ENCODE results near the gene LILRB3. TPM values are rescaled to one million over a fixed set of nuclear protein-coding genes. Genes with fewer than 3 reads are reported as not detected.

LILRB3 gene
- total and polyA plus RNA-seq, 2 experiments from 2014 or later: 1.7 TPM; not detected in 1

GRCh38 chr19:54179262-54179852 is 43.5 kb downstream of the LILRB3 start:
- H3K27ac ChIP-seq: no peak overlapping the region
- H3K4me2 ChIP-seq: no peak overlapping the region
- TF ChIP-seq CTCF (IDR thresholded peaks at IDR 0.05; ENCODE audit: poor library complexity) (no peak), EZH2 (IDR thresholded peaks at IDR 0.05; ENCODE audit: borderline replicate concordance) (no peak), EZH2phosphoT487 (IDR thresholded peaks at IDR 0.05; ENCODE audit: low read depth, severe bottlenecking, unreplicated experiment) (no peak)
- H3K4me3 ChIP-seq: no peak overlapping the region
- no peak for DNase-seq (ENCODE audit: low spot score)
- no peaks in the 10 kb centered on the region for H3K27me3 ChIP-seq
- H3K9me3 ChIP-seq (ENCODE audit: low read depth): no peaks in the 10 kb centered on the region
- H3K36me3 ChIP-seq (replicated peaks; ENCODE audit: insufficient read depth, low read depth): no peaks in the 10 kb centered on the region
- no peaks in the 10 kb centered on the region for H3K4me1 ChIP-seq (ENCODE audit: insufficient read depth)
- H3K79me2 ChIP-seq: no peaks in the 10 kb centered on the region
- no peak overlapping the region for H2AFZ ChIP-seq
- no peaks in the 10 kb centered on the region for H4K20me1 ChIP-seq (ENCODE audit: insufficient read depth, poor library complexity, severe bottlenecking)
- H3K9me2 ChIP-seq (replicated peaks; ENCODE audit: insufficient read depth): no peaks in the 10 kb centered on the region
- WGBS (ENCODE audit: low lambda C conversion rate, missing lambda C conversion rate): 91% methylated on average over 10 of the region's 10 CpGs

GRCh38 chr19:54178581-54179261 is 44.1 kb downstream of the LILRB3 start:
- no peak overlapping the region for H3K4me3 ChIP-seq
- no peak overlapping the region for H3K27ac ChIP-seq
- TF ChIP-seq EZH2phosphoT487 (IDR thresholded peaks at IDR 0.05; ENCODE audit: low read depth, severe bottlenecking, unreplicated experiment) (no peak), EZH2 (IDR thresholded peaks at IDR 0.05; ENCODE audit: borderline replicate concordance) (no peak), CTCF (IDR thresholded peaks at IDR 0.05; ENCODE audit: poor library complexity) (no peak)
- no peaks in the 10 kb centered on the region for H3K79me2 ChIP-seq
- no peak overlapping the region for H3K4me2 ChIP-seq
- 94% methylated on average over 23 of the region's 23 CpGs for WGBS (ENCODE audit: low lambda C conversion rate, missing lambda C conversion rate)
- no peaks in the 10 kb centered on the region for H3K9me2 ChIP-seq (replicated peaks; ENCODE audit: insufficient read depth)
- H2AFZ ChIP-seq: no peak overlapping the region
- no peaks in the 10 kb centered on the region for H3K36me3 ChIP-seq (replicated peaks; ENCODE audit: insufficient read depth, low read depth)
- H3K4me1 ChIP-seq (ENCODE audit: insufficient read depth): no peaks in the 10 kb centered on the region
- H3K9me3 ChIP-seq (ENCODE audit: low read depth): no peaks in the 10 kb centered on the region
- H3K27me3 ChIP-seq: no peaks in the 10 kb centered on the region
- H4K20me1 ChIP-seq (ENCODE audit: insufficient read depth, poor library complexity, severe bottlenecking): no peaks in the 10 kb centered on the region
- no peak for DNase-seq (ENCODE audit: low spot score)

GRCh38 chr19:54173951-54174834 is 48.6 kb downstream of the LILRB3 start:
- TF ChIP-seq EZH2 (IDR thresholded peaks at IDR 0.05; ENCODE audit: borderline replicate concordance): no peak
- Histone ChIP-seq H3K27ac (no peak overlapping the region), H2AFZ (no peak overlapping the region), H3K4me2 (no peak overlapping the region), H3K9me3 (ENCODE audit: low read depth) (no peaks in the 10 kb centered on the region), H4K20me1 (ENCODE audit: insufficient read depth, poor library complexity, severe bottlenecking) (no peaks in the 10 kb centered on the region), H3K4me1 (ENCODE audit: insufficient read depth) (no peaks in the 10 kb centered on the region), H3K79me2 (no peaks in the 10 kb centered on the region), H3K4me3 (no peak overlapping the region), H3K36me3 (replicated peaks; ENCODE audit: insufficient read depth, low read depth) (no peaks in the 10 kb centered on the region), H3K27me3 (no peaks in the 10 kb centered on the region), H3K9me2 (replicated peaks; ENCODE audit: insufficient read depth) (no peaks in the 10 kb centered on the region)
- 88% methylated on average over 22 of the region's 25 CpGs for WGBS (ENCODE audit: low lambda C conversion rate, missing lambda C conversion rate)
- DNase-seq (ENCODE audit: low spot score): no peak

GRCh38 chr19:54173359-54173699 is 49.5 kb downstream of the LILRB3 start:
- Histone ChIP-seq H3K36me3 (replicated peaks; ENCODE audit: insufficient read depth, low read depth) (no peaks in the 10 kb centered on the region), H3K9me3 (ENCODE audit: low read depth) (no peaks in the 10 kb centered on the region), H2AFZ (no peak overlapping the region), H3K79me2 (no peaks in the 10 kb centered on the region), H3K4me3 (no peak overlapping the region), H3K9me2 (replicated peaks; ENCODE audit: insufficient read depth) (no peaks in the 10 kb centered on the region), H4K20me1 (ENCODE audit: insufficient read depth, poor library complexity, severe bottlenecking) (no peaks in the 10 kb centered on the region), H3K27ac (peak overlapping the region; percentile 32), H3K4me1 (ENCODE audit: insufficient read depth) (no peaks in the 10 kb centered on the region), H3K4me2 (peak overlapping the region; percentile 75), H3K27me3 (no peaks in the 10 kb centered on the region)
- TF ChIP-seq EZH2 (IDR thresholded peaks at IDR 0.05; ENCODE audit: borderline replicate concordance) (no peak), CTCF (IDR thresholded peaks at IDR 0.05; ENCODE audit: poor library complexity) (no peak), EZH2phosphoT487 (IDR thresholded peaks at IDR 0.05; ENCODE audit: low read depth, severe bottlenecking, unreplicated experiment) (no peak)
- DNase-seq (ENCODE audit: low spot score): no peak
- 49% methylated on average over 15 of the region's 15 CpGs for WGBS (ENCODE audit: low lambda C conversion rate, missing lambda C conversion rate)
